Caco-2 (cell line): ENCODE data around the gene GALE. TPM values are rescaled to one million over a fixed set of nuclear protein-coding genes. Genes with fewer than 3 reads are reported as not detected.

Experiments used
- BruUV-seq: library from RNA; stranded (reverse); fragments of 400-500 nt; replicated peaks from 2 replicates; lab custom pipeline; 2021; lab: Mats Ljungman, UMichigan
- CTCF ChIA-PET: fragments of 300-600 bp; sonication (Branson Sonifier 250); formaldehyde crosslinking; loops from one replicate; lab custom pipeline; 2022; ENCODE audit warnings: antibody characterized with exemption; lab: Charles Lee
- POLR2A ChIA-PET: fragments of 300-600 bp; sonication (Branson Sonifier 250); formaldehyde crosslinking; loops from one replicate; lab custom pipeline; 2022; ENCODE audit warnings: antibody characterized with exemption; lab: Charles Lee
- DNase-seq, 2 experiments: peaks; one replicate each; pipeline versions ENCODE4 v3.0.0 to v3.0.0-alpha.2; 2020 to 2022
- H3K27me3 ChIP-seq: replicated peaks from 2 replicates; pipeline ENCODE4 v1.6.0; 2011; ENCODE audit warnings: low read length; ENCODE audit not compliant: control insufficient read depth, insufficient read depth
- H3K36me3 ChIP-seq: 2 replicates; pipeline ENCODE4 v1.5.1; 2011; ENCODE audit warnings: low read length; ENCODE audit not compliant: control insufficient read depth, insufficient read depth
- H3K4me1 ChIP-seq: fragments of 250-450 bp; sonication (Bioruptor Pico); 2 replicates; pipeline ENCODE4 v1.5.1; 2020; ENCODE audit warnings: mild to moderate bottlenecking
- H3K4me3 ChIP-seq: 2 replicates; pipeline ENCODE4 v1.5.1; 2011; ENCODE audit warnings: low read depth, mild to moderate bottlenecking, control low read depth, low read length
- H3K9me3 ChIP-seq: fragments of 250-450 bp; sonication (Bioruptor Pico); 2 replicates; pipeline ENCODE4 v1.5.1; 2020; ENCODE audit warnings: mild to moderate bottlenecking, moderate library complexity
- H3K27ac Mint-ChIP-seq: one replicate; pipeline ENCODE4 v1.8.0; 2022; ENCODE audit warnings: mixed read lengths; ENCODE audit not compliant: unreplicated experiment
- H3K27me3 Mint-ChIP-seq: one replicate; pipeline ENCODE4 v1.8.0; 2022; ENCODE audit warnings: mixed read lengths; ENCODE audit not compliant: insufficient read depth, unreplicated experiment
- H3K36me3 Mint-ChIP-seq: one replicate; pipeline ENCODE4 v1.8.0; 2022; ENCODE audit warnings: mild to moderate bottlenecking, mixed read lengths; ENCODE audit not compliant: insufficient read depth, unreplicated experiment
- H3K4me1 Mint-ChIP-seq: one replicate; pipeline ENCODE4 v1.8.0; 2022; ENCODE audit warnings: low read depth, mixed read lengths; ENCODE audit not compliant: unreplicated experiment
- H3K4me3 Mint-ChIP-seq: one replicate; pipeline ENCODE4 v1.8.0; 2022; ENCODE audit warnings: mild to moderate bottlenecking, moderate library complexity, mixed read lengths; ENCODE audit not compliant: unreplicated experiment
- H3K9me3 Mint-ChIP-seq: one replicate; pipeline ENCODE4 v1.8.0; 2022; ENCODE audit warnings: mixed read lengths; ENCODE audit not compliant: unreplicated experiment
- CTCF ChIP-seq, 2 experiments: fragments of 200-600 bp in 1 of 2; IDR thresholded peaks; 1 replicate in 1 of 2; 2 replicates in 1 of 2; pipeline versions ENCODE4 v1.5.1 to v1.8.0; 2011 to 2022; ENCODE audit warnings: antibody characterized with exemption in 1 of 2, control low read depth in 1 of 2, inconsistent platforms in 1 of 2, low read depth in 1 of 2, low read length in 1 of 2, mild to moderate bottlenecking in 1 of 2, moderate library complexity in 1 of 2; ENCODE audit not compliant: insufficient read depth in 1 of 2, severe bottlenecking in 1 of 2, unreplicated experiment in 1 of 2
- intact Hi-C: fragments of 100-400 bp; cut with micrococcal nuclease; formaldehyde crosslinking; loops from one replicate; pipeline ENCODE4 v1.10.0; 2022; ENCODE audit not compliant: unreplicated experiment
- total RNA-seq: library from RNA; stranded (reverse); gene quantifications from 2 replicates; pipeline ENCODE4 v1.2.3, GENCODE V29; 2022

The GALE gene
- total RNA-seq, 1 experiment from 2014 or later = 51.6 TPM

GRCh38 chr1:23823767-23824166, 23.2 kb upstream of the GALE start:
- Mint-ChIP-seq H3K27ac (no peak overlapping the region), H3K4me3 (peak overlapping the region; percentile 85), H3K27me3 (no peaks in the 10 kb centered on the region), H3K4me1 (no peaks in the 10 kb centered on the region), H3K9me3 (no peaks in the 10 kb centered on the region), H3K36me3 (peaks cover 6% of the 10 kb centered on the region)
- ChIA-PET CTCF (no interaction called here), POLR2A (no interaction called here)
- no peak for TF ChIP-seq CTCF (IDR thresholded peaks at IDR 0.05; ENCODE audit: insufficient read depth in 1 of 2, low read depth in 1 of 2, low read length in 1 of 2, severe bottlenecking in 1 of 2, unreplicated experiment in 1 of 2)
- Histone ChIP-seq H3K4me3 (no peak overlapping the region), H3K9me3 (no peaks in the 10 kb centered on the region), H3K4me1 (no peaks in the 10 kb centered on the region), H3K36me3 (no peaks in the 10 kb centered on the region), H3K27me3 (no peaks in the 10 kb centered on the region)
- no TSS peak for BruUV-seq
- intact Hi-C loops = no loop called here
- no peak for DNase-seq

GRCh38 chr1:23817633-23818032, 17.1 kb upstream of the GALE start:
- no peaks in the 10 kb centered on the region for H3K4me1 Mint-ChIP-seq
- H3K36me3 Mint-ChIP-seq = no peaks in the 10 kb centered on the region
- TF ChIP-seq CTCF (IDR thresholded peaks at IDR 0.05; ENCODE audit: insufficient read depth in 1 of 2, low read depth in 1 of 2, low read length in 1 of 2, severe bottlenecking in 1 of 2, unreplicated experiment in 1 of 2) = no peak
- H3K9me3 Mint-ChIP-seq = no peaks in the 10 kb centered on the region
- Histone ChIP-seq H3K4me3 (no peak overlapping the region), H3K9me3 (no peaks in the 10 kb centered on the region), H3K36me3 (no peaks in the 10 kb centered on the region; the same call in 1 of the 2 replicates), H3K27me3 (no peaks in the 10 kb centered on the region), H3K4me1 (no peaks in the 10 kb centered on the region)
- H3K4me3 Mint-ChIP-seq = no peak overlapping the region
- H3K27ac Mint-ChIP-seq = no peak overlapping the region
- ChIA-PET POLR2A (interaction anchor here (0.5 kb wide), 1 partner anchor 16 kb away, joined by 3 read pairs; no protein-coding TSS in a partner anchor), CTCF (interaction anchor here (0.7 kb wide), 1 partner anchor 382 kb away, joined by 4 read pairs; no protein-coding TSS in a partner anchor)
- BruUV-seq = no TSS peak
- DNase-seq = no peak
- intact Hi-C loops = no loop called here
- no peaks in the 10 kb centered on the region for H3K27me3 Mint-ChIP-seq

GRCh38 chr1:23816906-23817305, 16.4 kb upstream of the GALE start:
- no peaks in the 10 kb centered on the region for H3K36me3 Mint-ChIP-seq
- H3K9me3 Mint-ChIP-seq = no peaks in the 10 kb centered on the region
- Histone ChIP-seq H3K36me3 (no peaks in the 10 kb centered on the region; the same call in 1 of the 2 replicates), H3K9me3 (no peaks in the 10 kb centered on the region), H3K4me3 (no peak overlapping the region), H3K27me3 (no peaks in the 10 kb centered on the region), H3K4me1 (no peaks in the 10 kb centered on the region)
- no peaks in the 10 kb centered on the region for H3K27me3 Mint-ChIP-seq
- ChIA-PET POLR2A (interaction anchor here (0.5 kb wide), 1 partner anchor 16 kb away, joined by 3 read pairs; no protein-coding TSS in a partner anchor), CTCF (no interaction called here)
- intact Hi-C loops = no loop called here
- TF ChIP-seq CTCF (IDR thresholded peaks at IDR 0.05; ENCODE audit: insufficient read depth in 1 of 2, low read depth in 1 of 2, low read length in 1 of 2, severe bottlenecking in 1 of 2, unreplicated experiment in 1 of 2) = no peak
- no TSS peak for BruUV-seq
- H3K4me3 Mint-ChIP-seq = no peak overlapping the region
- DNase-seq = no peak
- H3K4me1 Mint-ChIP-seq = no peaks in the 10 kb centered on the region
- no peak overlapping the region for H3K27ac Mint-ChIP-seq
